GM06990 (cell line): ENCODE results near the gene UBE2F.
"Not testable (repeated sequence)": the region's sequence is repeated elsewhere in the genome, so short reads cannot be mapped to it uniquely, and the experiment has no call there.

Experiments
- DNase-seq: peaks from one replicate; pipeline ENCODE4 v3.0.0-alpha.2; 2011; ENCODE audit not compliant: insufficient read length; ENCODE audit errors: extremely low read depth
- H3K27me3 ChIP-seq: replicated peaks from 2 replicates; pipeline ENCODE4 v1.6.0; 2011; ENCODE audit warnings: low read length; ENCODE audit not compliant: control insufficient read depth, insufficient read depth
- H3K36me3 ChIP-seq: 2 replicates; pipeline ENCODE4 v1.5.1; 2011; ENCODE audit warnings: low read length; ENCODE audit not compliant: control insufficient read depth, insufficient read depth
- H3K4me3 ChIP-seq: replicated peaks from 2 replicates; pipeline ENCODE4 v1.5.1; 2011; ENCODE audit warnings: low read depth, mild to moderate bottlenecking, control low read depth, low read length
- CTCF ChIP-seq: IDR thresholded peaks from 2 replicates; pipeline ENCODE4 v1.5.1; 2011; ENCODE audit warnings: low read length, control low read depth, mild to moderate bottlenecking, inconsistent platforms; ENCODE audit not compliant: insufficient read depth, poor library complexity, severe bottlenecking

Gene UBE2F

DNA sequence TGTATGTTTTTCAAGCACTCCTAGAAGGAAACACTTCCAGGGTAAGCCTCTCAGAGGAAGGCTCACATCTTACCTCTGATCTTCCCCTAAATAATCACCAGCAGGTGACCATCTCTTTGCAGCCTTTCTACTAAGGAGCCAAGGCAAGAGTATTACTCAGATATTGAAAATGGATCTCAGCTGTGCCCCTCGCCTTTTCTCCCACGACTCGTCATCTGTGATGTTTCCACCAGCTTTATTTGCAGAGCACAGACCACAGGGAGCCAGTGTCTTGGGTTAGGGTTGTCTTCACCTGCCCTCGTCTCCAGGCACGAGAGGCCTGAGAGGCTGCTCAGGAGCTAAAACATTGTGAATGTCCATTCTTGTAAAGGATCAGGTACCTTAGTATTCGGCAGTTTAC, 77.0 kb downstream of the UBE2F start:
- Histone ChIP-seq H3K27me3 (no peaks in the 10 kb centered on the region), H3K36me3 (peaks cover 10% of the 10 kb centered on the region), H3K4me3 (no peak overlapping the region)
- no peak for DNase-seq
- no peak for TF ChIP-seq CTCF

DNA sequence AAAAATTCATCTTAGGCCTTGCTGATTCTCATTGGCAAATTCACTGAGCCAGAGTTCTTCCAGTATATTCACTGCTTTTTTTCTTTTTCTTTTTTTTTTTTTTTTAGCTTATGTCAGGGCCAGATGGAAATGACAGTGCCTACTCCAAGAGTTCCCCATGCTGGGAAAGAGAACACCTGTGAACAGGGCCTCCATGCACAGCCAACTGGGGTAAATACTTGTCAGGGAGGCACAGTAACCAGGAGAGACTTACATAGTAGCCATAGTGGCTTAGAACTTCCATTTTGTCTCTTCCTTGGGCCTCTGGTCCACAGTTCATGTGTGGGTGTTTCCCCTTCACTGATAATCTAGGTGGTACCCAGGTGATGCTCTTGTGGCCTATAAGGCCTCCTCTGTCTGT, 78.8 kb downstream of the UBE2F start:
- no peak for DNase-seq
- Histone ChIP-seq H3K4me3 (no peak overlapping the region), H3K27me3 (no peaks in the 10 kb centered on the region), H3K36me3 (peaks cover 4% of the 10 kb centered on the region)
- TF ChIP-seq CTCF, result no peak

DNA sequence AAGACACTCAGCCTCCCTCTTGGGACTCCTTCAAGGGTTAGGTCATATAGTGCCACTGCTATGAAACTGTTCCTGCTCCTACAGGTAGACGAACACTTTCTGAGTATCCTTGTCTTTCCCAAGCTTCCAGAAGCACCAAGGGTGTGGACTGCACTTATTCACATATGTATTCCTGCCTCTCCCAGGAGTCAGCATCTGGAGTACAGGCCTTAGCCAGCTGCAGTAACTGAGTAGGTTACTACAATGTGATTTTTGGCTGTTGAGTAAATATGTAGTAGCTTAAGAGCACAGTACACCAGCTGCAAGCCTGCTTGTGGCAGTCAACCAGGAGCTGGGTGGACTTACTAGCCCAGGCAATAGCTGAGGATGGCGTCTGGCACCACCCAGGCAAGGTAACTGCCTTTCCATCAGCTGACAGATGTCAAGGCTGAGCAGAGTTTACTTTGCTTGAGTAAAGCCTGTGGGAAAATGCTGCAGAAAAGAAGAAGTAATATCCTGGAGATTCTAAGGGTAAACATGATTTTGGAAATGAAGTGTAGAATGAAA, 80.0 kb downstream of the UBE2F start:
- Histone ChIP-seq H3K27me3 (no peaks in the 10 kb centered on the region), H3K4me3 (no peak overlapping the region), H3K36me3 (peaks cover 4% of the 10 kb centered on the region)
- no peak for TF ChIP-seq CTCF
- DNase-seq, result no peak

DNA sequence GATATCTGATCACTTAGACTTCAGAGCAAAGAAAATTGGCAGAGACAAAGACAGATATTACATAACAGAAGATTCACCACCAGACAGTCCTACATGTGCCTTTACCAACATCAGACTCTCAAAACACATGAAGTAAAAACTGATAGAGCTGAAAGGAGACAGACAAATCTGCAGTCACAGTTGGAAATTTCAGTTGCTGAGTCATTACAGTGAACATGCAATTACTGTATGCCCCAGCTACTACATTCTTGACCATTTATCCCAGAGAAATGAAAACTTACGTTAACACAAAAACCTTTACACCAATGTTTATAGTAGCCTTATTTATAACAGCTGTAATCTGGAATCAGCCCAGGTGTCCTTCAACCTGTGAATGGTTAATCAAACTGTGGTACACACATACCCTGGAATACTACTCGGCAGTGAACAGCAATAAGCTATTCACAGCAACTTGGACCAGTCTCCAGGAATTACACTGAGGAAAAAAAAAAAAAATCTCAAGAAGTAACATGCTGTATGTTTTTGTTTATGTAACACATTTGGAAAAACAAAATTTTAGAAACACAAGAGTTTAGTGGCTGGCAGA, 86.5 kb downstream of the UBE2F start:
- no peak for DNase-seq
- Histone ChIP-seq H3K4me3 (no peak overlapping the region), H3K36me3 (no peaks in the 10 kb centered on the region), H3K27me3 (no peaks in the 10 kb centered on the region)
- no peak for TF ChIP-seq CTCF

- no peak overlapping the region for H3K4me3 ChIP-seq
- no peak for DNase-seq
- no peak for TF ChIP-seq CTCF
- H3K27me3 ChIP-seq, result no peaks in the 10 kb centered on the region
- H3K36me3 ChIP-seq, result no peaks in the 10 kb centered on the region
Observed at GRCh38 chr2:238055841-238056240, 89.0 kb downstream of the UBE2F start.

DNA sequence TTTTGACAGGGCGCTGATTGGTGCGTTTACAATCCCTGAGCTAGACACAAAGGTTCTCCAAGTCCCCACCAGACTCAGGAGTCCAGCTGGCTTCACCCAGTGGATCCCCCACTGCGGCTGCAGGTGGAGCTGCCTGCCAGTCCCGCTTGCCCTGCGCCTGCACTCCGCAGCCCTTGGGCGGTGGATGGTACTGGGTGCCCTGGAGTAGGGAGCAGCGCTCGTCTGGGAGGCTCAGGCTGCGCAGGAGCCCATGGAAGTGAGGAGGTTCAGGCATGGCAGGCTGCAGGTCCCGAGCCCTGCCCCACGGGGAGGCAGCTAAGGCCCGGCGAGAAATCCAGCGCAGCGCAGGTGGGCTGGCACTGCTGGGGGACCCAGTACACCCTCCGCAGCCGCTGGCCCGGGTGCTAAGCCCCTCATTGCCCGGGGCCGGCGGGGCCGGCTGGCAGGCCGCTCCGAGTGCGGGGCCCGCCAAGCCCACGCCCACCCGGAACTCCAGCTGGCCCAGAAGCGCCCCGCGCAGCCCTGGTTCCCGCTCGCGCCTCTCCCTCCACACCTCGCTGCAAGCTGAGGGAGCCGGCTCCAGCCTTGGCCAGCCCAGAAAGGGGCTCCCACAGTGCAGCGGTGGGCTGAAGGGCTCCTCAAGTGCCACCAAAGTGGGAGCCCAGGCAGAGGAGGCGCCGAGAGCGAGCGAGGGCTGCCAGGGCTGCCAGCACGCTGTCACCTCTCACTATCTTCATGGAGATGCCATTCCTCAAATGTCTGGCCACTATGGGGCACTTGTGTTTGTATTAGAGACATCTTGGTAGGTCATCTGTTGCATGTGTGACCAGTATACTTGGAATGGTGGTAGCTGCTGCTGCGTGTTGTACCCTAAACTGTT, 91.1 kb downstream of the UBE2F start:
- not testable (repeated sequence) for H3K36me3 ChIP-seq, DNase-seq, H3K27me3 ChIP-seq, H3K4me3 ChIP-seq
